CD4-positive, alpha-beta T cell treated with Interleukin-2 at 100 ng/mL for 4 hours (primary cell): ENCODE data around the gene SLC25A39.
A peak's percentile ranks its signal among the peaks of the same experiment; 100 is the strongest.
"Not testable (repeated sequence)": the region's sequence is repeated elsewhere in the genome, so short reads cannot be mapped to it uniquely, and the experiment has no call there.

Source experiments
- DNase-seq: peaks from one replicate; pipeline ENCODE4 v3.0.0-alpha.2; 2020; ENCODE audit warnings: low spot score

The SLC25A39 gene

DNA sequence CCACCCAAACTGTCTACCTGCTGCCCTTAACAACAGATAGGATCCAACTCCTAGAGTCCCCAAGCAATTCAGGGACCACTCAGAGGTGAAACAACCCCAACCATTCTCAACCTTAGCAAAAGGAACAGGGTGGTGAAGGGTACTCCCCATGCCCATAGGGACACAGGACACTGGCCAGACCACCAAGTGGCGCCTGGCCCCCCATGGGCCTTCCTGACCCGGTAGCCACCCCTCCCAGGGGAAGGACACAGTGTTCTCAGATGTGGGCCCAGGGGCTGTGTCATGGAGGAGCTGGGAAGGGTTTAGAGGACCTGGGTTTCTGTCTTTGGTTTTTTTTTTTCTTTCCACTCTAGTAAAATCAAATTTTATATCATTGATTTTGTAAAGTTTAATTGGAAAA lies 9.7 kb upstream of the SLC25A39 start:
- DNase-seq: no peak

- no peak for DNase-seq
Observed at GRCh38 chr17:44333371-44333770, 8.7 kb upstream of the SLC25A39 start.

- DNase-seq: peak; percentile 87
Observed at GRCh38 chr17:44331249-44331760, 6.7 kb upstream of the SLC25A39 start.

GRCh38 chr17:44330263-44330662 lies 5.6 kb upstream of the SLC25A39 start:
- DNase-seq: not testable (repeated sequence)

GRCh38 chr17:44329516-44329915 lies 4.9 kb upstream of the SLC25A39 start:
- DNase-seq: not testable (repeated sequence)

DNA sequence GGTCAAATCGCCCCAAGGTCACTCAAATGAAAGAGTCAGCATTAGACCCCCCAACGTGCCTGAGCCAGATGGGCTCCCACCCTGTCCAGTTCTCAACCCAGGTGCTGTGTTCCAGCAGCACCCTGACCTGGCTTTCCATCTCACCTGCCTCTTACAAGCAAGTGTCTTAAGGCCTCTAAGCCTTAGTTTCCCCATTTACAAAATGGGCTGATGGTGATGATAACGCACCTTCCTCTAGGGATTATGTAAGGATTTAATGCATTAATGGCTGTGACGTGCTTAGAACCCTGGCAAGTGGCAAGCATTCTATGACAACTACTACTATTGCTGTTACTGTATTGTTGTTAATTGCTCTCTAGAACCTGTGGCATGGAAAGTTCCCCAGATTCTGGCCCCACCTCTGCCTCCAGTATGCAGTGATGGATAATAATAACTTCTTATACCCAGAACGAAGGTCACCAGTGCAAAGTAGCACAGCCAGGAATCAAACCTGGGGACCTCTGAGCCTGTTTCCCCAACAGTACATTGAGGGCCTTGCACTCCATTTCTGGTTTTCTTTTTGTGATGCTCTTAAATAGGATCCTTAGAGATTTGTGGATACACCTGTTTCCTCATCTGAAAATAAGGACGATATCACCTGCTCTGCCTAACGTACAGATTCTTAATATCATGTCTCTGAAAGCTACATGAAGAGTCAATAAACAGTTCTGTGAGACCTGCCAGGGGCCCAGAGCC lies 3.3 kb upstream of the SLC25A39 start:
- DNase-seq: no peak

- DNase-seq: peak; percentile 96
Observed at GRCh38 chr17:44326861-44327444, 2.3 kb upstream of the SLC25A39 start.

- DNase-seq: no peak
Observed at GRCh38 chr17:44324092-44324570, 492 bp downstream of the SLC25A39 start.

GRCh38 chr17:44323359-44324091 lies 1.1 kb downstream of the SLC25A39 start:
- DNase-seq: no peak

DNA sequence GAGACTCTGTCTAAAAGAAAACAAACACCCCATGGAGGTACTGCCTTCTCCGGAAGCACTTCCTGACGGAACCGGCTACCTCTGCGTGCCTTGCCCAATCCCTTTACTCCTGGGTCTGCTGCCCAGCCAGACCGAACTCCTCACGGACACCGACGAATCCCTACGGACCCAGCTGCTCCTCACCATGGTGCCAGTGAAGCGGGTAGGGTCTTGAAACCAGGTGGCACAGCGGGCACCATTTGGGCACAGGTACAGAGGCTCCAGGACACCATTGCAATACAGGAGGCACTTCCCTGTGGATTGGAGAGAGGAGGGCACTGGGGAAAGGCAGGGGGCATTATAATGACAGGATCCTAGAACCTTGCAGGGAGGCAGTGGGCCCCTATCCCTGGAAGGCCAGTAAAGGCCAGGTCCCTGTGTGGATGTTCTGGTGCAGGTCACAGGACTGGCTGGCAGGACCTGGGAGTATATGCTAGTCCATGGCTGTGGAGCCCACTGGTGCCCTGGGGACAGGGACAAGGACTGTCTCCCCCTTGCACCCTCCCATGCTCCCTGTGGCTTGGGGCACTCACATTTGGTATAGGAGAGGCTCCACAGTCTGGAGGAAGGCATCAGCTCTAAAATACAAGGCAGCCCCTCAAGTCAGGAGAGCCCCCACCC lies 2.3 kb downstream of the SLC25A39 start:
- no peak for DNase-seq

- DNase-seq: no peak
Observed at GRCh38 chr17:44321246-44322120, 3.1 kb downstream of the SLC25A39 start.

- DNase-seq: no peak
Observed at GRCh38 chr17:44320066-44320465, 4.6 kb downstream of the SLC25A39 start.

DNA sequence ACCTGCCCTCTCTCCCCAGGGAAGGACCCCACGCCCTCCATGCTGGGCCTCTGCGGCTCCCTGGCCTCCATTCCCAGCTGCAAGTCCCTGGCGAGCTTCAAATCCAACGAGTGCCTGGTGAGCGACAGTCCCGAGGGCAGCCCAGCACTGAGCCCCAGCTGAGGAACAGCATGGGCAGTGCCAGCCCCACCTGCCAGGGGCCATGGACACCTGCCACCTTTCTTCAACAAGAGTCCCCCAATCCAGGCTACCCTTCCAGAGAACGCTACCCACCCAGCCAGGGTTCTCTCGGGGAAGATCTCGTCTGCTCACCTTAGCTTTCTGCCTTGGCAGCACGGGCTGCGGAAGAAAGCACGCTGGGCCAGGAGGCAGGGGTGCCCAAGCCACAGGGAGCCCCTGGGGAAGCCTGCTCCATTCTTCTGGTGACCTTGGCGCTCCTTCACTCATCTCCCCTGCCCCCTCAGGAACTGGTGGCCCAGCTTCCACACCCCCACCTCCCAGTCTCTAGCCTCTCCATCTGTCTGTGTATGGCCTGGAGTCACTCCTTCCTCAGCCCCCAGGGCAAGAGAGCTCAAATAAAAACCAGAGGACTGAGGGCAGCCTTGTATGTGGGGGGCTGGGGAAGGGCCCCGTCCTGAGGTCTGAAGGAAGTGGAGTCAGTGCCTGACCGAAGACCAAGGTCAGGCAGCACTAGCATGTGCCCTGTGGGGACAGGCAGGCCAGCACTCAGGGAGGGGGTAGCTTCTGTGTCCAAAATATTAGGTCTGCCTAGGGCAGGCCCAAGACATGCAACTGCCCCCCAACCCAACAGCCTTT lies 6.3 kb downstream of the SLC25A39 start:
- no peak for DNase-seq

DNA sequence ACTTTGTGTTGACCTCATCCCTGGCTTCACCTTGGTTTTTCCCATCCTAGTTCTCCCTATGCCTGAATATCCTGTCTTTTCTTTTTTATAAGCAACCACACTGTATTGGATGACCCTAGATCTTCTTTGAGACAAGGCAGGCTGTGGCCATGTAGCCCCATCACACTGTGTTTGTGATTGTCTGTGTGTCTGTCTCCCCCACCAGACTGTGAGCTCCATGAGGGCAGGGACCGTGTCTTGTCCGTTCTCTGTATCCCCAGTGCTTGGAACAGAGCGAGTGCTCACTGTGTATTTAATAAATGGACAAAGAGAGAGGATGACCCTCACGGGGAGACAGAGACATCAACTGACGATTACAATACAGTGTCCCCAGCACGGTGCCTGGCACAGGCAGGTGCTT lies 7.1 kb downstream of the SLC25A39 start:
- no peak for DNase-seq

DNA sequence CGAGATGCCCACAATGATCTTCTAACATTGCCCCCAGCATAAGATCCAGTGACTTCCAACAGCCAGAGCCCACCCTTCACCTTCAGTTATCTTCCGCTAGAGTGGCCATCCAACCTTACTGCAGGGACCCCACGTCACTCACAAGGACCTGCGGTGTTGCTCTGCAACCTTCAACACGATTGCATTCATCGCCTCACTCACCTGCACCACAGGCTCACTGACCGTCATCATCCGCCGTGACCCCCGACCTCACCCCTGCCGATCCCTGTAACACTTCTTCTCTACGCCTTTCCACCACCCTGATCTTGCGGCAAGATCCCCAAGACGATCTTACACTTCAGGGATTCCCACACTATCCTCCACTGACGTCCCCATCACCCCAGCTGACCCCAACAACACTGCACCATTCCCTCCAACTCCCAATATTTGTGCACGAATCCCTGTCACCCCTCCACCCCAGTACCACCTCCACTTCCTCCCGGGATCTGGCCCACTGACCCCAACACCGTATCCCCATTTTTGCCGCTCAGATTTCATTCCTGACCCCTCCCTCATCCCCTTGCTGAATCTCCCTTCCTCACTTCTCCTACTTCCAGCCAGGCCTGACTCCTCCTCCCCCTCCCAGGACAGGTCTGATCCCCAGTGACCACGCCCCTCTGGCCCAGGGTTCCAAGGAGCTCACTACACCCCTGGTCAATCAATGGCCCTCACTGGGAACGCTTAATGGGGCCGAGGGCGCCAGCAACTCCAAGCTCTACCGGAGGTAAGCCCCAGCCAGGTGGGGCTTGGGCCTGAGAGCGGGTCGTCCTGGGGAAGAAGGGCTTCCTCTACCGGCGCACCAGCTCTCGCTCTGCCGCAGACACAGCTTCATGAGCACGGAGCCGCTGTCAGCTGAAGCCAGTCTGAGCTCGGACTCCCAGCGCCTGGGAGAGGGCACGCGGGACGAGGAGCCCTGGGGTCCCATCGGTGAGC lies 8.6 kb downstream of the SLC25A39 start:
- no peak for DNase-seq

DNA sequence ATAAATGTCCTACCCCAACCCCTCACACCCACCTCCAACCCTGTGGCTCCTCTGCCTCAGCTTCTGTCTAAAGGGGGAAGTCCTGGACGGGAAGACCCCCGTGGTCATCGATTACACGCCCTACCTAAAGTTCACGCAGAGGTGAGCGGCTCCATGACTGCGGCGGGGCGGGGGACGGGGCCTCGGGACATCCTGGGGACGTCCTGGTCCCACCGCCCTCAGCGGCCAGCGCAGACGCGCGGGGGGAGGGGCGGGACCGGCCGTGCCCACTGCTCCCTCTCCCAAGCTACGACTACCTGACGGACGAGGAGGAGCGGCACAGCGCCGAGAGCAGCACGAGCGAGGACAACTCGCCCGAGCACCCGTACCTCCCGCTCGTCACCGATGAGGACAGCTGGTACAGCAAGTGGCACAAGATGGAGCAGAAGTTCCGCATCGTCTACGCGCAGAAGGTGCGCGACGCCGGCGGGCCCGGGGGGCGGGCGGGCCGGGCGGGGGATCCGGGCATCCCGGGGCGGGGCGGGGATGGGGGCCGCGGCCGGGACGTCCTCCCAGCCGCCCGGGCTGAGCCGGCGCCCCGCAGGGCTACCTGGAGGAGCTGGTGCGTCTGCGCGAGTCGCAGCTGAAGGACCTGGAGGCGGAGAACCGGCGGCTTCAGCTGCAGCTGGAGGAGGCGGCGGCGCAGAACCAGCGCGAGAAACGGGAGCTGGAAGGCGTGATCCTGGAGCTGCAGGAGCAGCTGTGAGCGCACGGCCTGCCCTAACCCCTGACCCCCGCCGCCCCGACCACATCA lies 9.6 kb downstream of the SLC25A39 start:
- DNase-seq: peak; percentile 11

DNA sequence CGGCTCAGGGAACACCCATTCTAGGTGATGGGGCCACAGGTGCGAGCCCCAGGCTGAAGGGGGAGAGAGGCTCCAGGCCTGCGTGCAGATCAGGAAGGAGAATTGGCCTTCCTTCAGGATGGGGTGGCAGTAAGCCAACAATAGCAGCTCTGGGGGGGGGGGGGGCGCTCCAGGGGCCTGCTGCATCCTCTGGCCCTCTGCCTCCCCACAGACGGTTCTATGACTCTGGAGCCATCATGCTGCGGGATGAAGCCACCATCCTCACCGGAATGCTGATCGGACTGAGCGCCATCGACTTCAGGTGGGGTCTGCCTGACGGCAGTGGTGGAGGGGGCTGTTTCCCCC lies 10.1 kb downstream of the SLC25A39 start:
- DNase-seq: no peak

- DNase-seq: no peak
Observed at GRCh38 chr17:44314031-44314430, 10.6 kb downstream of the SLC25A39 start.
